Left lung (tissue), 10 donors: Measurements from ENCODE around the gene TTC29. TPM values are rescaled to one million over a fixed set of nuclear protein-coding genes. Genes with fewer than 3 reads are reported as not detected.

ENCODE experiments used
- ATAC-seq: fragments of 200-7000 bp; cut with Tn5 transposase; one replicate; pipeline ENCODE4 v1.9.1; 2020; ENCODE audit warnings: moderate library complexity
- DNase-seq, 4 donors: peaks; one replicate each; pipeline ENCODE4 v3.0.0-alpha.2; 2013 to 2020
- H3K27ac ChIP-seq, 2 donors: fragments of 200-600 bp; sonication (generic) in 1 of 2; one replicate each; pipeline versions ENCODE4 v1.5.0 to v1.8.0; 2020 to 2021
- H3K27me3 ChIP-seq, 2 donors: fragments of 200-600 bp; sonication (generic) in 1 of 2; one replicate each; pipeline versions ENCODE4 v1.5.0 to v1.8.0; 2020 to 2021
- H3K36me3 ChIP-seq, 2 donors: fragments of 200-600 bp; sonication (generic) in 1 of 2; one replicate each; pipeline versions ENCODE4 v1.5.0 to v1.8.0; 2020 to 2021
- H3K4me1 ChIP-seq, 2 donors: fragments of 200-600 bp; one replicate each; pipeline ENCODE4 v1.8.0; 2021
- H3K4me3 ChIP-seq, 2 donors: fragments of 200-600 bp; sonication (generic) in 1 of 2; one replicate each; pipeline versions ENCODE4 v1.5.0 to v1.8.0; 2020 to 2021; ENCODE audit warnings: mild to moderate bottlenecking in 1 of 2
- H3K9me3 ChIP-seq, 2 donors: fragments of 200-600 bp; sonication (generic) in 1 of 2; one replicate each; pipeline versions ENCODE4 v1.5.0 to v1.8.0; 2020 to 2021
- CTCF ChIP-seq, 2 donors: fragments of 200-600 bp; sonication (generic) in 1 of 2; IDR thresholded peaks; one replicate each; pipeline versions ENCODE4 v1.5.0 to v1.8.0; 2021; ENCODE audit warnings: antibody characterized with exemption in 2 of 2
- intact Hi-C, 2 donors: fragments of 100-400 bp; cut with DNase I; formaldehyde crosslinking; loops; one replicate each; pipeline versions ENCODE4 v1.11.2 to v1.14.2; 2022
- polyA plus RNA-seq, 6 donors: library from polyadenylated mRNA; unstranded; fragments of 120-200 nt; gene quantifications; one replicate each; pipeline ENCODE4 v1.2.1, GENCODE V29; 2013; ENCODE audit not compliant: insufficient read length in 6 of 6
- total RNA-seq, 2 donors: library from RNA; stranded (reverse); fragmentation: NEBNext Ultra II Directional; extraction: Animal tissue kit (Norgen Biotek cat#: 25700); gene quantifications; one replicate each; pipeline ENCODE4 v1.2.1, GENCODE V29; 2021
- donor health status: DM: no; HTN: yes; CAD: no.
- donor health status: DM: no; HTN: no; CAD: no.

TTC29 gene
- total and polyA plus RNA-seq, 8 donors, result 0.47 to 2.7 (median 1.6) TPM; not detected in 1

DNA sequence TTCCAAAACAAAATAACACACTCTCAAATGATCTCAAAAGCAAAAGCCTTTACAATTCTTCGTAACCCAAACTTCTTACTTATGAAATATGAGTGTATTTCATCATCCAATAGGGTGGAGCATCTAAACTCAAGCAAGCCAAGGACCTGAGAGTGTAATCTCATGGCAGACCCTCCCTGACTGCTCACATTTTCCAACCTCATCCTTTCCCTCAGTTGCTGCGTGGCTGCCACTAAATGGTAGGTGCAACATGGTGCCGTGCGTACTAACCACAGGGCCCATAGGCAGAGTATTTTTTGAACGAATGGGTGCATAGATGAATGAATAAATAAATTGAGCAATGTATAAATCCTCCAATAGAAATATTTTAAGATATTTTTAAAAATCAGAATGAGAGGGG lies 45.4 kb downstream of the TTC29 start:
- H3K4me3 ChIP-seq, result no peak overlapping the region
- no peaks in the 10 kb centered on the region for H3K36me3 ChIP-seq
- intact Hi-C loops, result no loop called here
- H3K9me3 ChIP-seq, result no peaks in the 10 kb centered on the region
- TF ChIP-seq CTCF (IDR thresholded peaks at IDR 0.05), result no peak
- no peaks in the 10 kb centered on the region for H3K4me1 ChIP-seq
- ATAC-seq (no peak), DNase-seq (no peak)
- H3K27me3 ChIP-seq, result no peaks in the 10 kb centered on the region
- no peak overlapping the region for H3K27ac ChIP-seq

DNA sequence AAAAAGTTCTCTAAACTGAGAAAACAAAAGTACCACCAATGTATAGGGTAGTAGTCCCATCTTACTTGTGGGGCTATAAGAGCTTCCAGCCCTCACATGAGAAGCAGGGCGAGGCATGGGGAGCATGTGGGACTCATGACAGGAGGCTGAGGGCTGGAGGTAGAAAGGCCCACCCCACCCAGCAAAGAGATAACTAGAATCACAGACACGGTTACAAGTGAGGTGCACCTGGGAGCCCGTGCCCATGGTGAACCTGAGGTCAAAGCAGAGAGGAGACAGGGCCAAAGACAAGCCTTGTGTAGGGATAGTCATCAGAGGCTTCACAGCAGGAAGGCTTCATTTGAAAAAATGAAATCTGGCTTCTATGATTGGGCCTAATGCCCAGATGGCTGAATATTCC lies 55.4 kb downstream of the TTC29 start:
- DNase-seq (peak in 1 of 4 donors; percentile 22), ATAC-seq (no peak)
- Histone ChIP-seq H3K27ac (no peak overlapping the region), H3K4me1 (no peaks in the 10 kb centered on the region), H3K36me3 (no peaks in the 10 kb centered on the region), H3K9me3 (peaks cover 0 to 3% of the 10 kb centered on the region in 2 donors), H3K4me3 (no peak overlapping the region), H3K27me3 (no peaks in the 10 kb centered on the region)
- no peak for TF ChIP-seq CTCF (IDR thresholded peaks at IDR 0.05)
- intact Hi-C loops, result no loop called here

- Histone ChIP-seq H3K27ac (no peak overlapping the region), H3K4me1 (no peaks in the 10 kb centered on the region), H3K36me3 (no peaks in the 10 kb centered on the region), H3K4me3 (no peak overlapping the region), H3K9me3 (no peaks in the 10 kb centered on the region), H3K27me3 (no peaks in the 10 kb centered on the region)
- ATAC-seq, result peak; percentile 90
- no peak for TF ChIP-seq CTCF (IDR thresholded peaks at IDR 0.05)
- DNase-seq, result peak in 1 of 4 donors; percentile 33
- intact Hi-C loops, result no loop called here
These were observed 62.6 kb downstream of the TTC29 start for GRCh38 chr4:146883070-146883469.

- TF ChIP-seq CTCF (IDR thresholded peaks at IDR 0.05), result no peak
- Histone ChIP-seq H3K36me3 (no peaks in the 10 kb centered on the region), H3K27ac (no peak overlapping the region), H3K27me3 (no peaks in the 10 kb centered on the region), H3K4me3 (no peak overlapping the region), H3K4me1 (no peaks in the 10 kb centered on the region), H3K9me3 (no peaks in the 10 kb centered on the region)
- intact Hi-C loops, result no loop called here
- DNase-seq (no peak), ATAC-seq (no peak)
These were observed 88.4 kb downstream of the TTC29 start for GRCh38 chr4:146857298-146857697.

- DNase-seq (no peak), ATAC-seq (no peak)
- H3K9me3 ChIP-seq, result no peaks in the 10 kb centered on the region
- no peak overlapping the region for H3K27ac ChIP-seq
- no peaks in the 10 kb centered on the region for H3K27me3 ChIP-seq
- no peak overlapping the region for H3K4me3 ChIP-seq
- TF ChIP-seq CTCF (IDR thresholded peaks at IDR 0.05), result no peak
- H3K4me1 ChIP-seq, result no peaks in the 10 kb centered on the region
- intact Hi-C loops, result no loop called here
- no peaks in the 10 kb centered on the region for H3K36me3 ChIP-seq
These were observed 89.9 kb downstream of the TTC29 start for GRCh38 chr4:146855761-146856160.
